HUDEP-2 (cell line): ENCODE measurements around the gene MARK3.

Source experiments
- DNase-seq, 76 experiments: peaks; one replicate each; lab custom pipeline; 2025; ENCODE audit not compliant: unreplicated experiment in 76 of 76; lab: John Stamatoyannopoulos, UW

MARK3 gene

GRCh38 chr14:103533137-103533998 is 148.2 kb downstream of the MARK3 start:
- DNase-seq: no peak

- no peak for DNase-seq
Observed at GRCh38 chr14:103533999-103534575, 148.9 kb downstream of the MARK3 start.

GRCh38 chr14:103534576-103535061 is 149.4 kb downstream of the MARK3 start:
- no peak for DNase-seq

DNA sequence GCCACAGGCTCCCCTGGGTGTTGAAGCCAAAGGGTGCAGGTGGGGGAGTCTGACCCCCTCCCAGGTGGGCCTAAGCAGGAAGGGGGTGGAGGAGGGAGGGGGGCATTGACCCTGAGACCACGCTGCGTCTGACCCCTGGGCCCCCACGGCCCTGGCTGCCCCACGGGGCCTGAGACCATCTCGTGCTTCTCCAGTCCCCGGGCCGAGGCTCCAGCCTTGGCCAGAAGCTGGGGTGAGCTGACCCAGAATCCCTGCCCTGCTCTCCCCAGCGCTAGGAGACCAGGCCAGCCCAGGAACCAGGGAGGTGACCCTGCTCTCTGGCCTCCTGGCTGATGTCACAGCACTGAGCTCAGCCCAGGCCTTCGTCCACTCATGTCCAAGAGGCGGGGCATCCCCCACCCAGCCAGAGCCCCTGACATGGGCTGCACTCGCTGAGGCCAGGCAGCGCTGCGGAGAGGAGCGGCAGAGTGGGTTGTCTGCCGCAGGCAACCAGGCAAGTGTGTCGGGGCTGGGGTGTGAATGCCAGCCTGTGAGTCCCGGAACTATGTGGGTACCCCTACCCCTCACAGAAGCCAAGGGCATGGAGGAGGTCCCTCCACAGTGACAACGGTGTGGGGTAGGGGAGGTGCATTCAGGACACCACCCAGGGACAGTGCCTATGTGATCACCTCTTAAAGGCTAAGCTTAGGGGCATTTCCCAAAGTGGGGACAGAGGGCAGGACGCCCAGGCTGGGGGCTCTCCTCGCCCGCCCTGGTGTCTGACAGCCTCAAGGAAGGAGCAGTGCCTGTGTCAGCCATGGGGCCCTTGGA is 150.1 kb downstream of the MARK3 start:
- no peak for DNase-seq

GRCh38 chr14:103535891-103536565 is 150.8 kb downstream of the MARK3 start:
- DNase-seq: no peak

DNA sequence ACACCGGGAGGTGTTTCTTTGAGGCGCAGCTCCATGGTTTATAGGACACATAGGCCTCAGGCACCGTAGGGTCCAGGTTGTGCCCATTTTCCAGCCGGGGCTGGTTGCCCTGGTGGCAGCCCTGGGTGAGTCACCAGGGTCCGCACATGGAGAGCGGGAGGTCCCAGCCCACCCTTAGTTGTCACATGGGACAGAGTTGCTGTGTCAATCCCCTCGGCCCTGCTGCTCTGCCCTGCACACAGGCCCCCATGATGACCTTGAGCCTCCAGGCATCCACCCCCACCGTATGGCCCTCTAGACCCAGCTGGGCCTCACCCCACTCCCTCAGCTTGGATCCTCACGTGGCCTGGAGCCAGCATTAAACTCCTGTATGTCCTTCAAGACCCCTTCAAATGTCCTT is 151.5 kb downstream of the MARK3 start:
- no peak for DNase-seq

DNA sequence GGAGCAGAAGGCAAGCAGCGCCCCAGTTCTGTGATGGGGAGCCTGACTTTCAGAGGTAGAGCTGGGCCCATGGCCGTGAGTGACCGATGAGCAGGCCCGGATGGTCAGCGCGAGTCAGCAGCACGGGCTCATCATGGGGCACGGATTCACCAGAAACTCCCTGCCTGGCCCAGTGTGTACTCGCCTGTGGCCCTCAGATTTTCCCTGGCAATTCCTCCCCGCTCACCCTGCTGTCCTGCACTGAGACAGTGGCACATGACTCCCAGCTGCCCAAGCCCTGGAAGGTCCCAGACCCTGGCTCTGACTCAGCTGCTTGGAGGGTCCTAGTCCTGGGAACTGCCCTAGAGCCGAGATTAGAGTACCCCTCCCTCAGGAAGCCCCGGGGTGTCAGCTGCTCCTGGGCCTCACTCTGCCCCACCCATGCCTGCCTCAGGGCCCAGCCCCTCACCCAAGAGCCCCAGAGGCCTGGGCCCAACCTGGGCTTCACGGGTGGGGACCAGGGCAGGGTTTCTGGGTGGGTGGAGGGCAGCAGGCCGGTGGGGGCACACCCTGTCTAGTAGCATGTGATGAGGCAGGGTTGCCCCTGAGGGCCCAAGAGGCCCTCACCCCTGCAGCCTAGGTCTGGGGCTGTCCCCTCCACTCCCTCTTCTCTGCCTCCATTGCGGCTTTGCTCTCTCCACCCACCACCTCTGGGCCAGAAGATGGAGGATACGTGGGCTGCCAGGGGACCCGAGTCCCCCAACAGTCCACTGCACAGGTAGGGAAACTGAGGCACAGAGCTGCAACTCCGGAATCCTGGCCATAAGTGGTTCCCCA is 152.2 kb downstream of the MARK3 start:
- no peak for DNase-seq

DNA sequence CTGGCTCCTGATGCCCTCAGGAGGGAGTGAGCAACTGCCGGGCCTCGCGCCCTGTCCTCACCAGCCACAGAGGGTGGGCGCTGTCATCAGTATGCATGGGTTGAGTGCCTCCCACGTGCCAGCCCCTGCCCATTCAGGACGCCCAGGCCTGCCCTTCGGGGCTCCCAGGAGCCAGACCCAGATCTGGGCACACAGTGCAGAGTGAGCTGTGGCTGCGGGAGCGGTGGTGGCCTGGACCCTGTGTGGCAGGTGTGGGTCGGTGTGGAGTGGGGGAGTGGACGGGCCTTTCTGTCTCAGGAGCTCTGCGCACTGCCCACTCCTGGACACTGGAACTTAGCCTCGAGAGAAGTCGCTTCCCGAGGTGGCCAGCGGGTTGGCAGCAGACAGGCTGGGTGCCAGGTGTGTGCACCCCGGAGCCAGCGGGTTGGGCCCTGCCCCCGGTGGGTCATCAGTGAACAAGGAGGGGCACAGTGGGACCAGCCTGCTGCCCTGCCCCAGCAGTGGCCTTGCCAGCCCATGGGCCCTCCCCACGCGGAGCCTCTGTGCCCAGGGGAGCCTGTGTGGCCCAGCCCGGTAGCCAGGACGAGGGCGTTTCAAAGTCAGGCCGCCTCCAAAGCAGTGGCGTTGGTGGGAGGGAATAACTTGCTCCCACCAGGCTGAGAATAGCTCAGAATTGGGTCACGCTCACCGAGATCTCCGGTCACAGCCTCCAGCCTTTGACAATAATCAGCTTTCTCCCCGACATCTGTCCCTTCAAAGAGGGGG is 153.3 kb downstream of the MARK3 start:
- DNase-seq: no peak

DNA sequence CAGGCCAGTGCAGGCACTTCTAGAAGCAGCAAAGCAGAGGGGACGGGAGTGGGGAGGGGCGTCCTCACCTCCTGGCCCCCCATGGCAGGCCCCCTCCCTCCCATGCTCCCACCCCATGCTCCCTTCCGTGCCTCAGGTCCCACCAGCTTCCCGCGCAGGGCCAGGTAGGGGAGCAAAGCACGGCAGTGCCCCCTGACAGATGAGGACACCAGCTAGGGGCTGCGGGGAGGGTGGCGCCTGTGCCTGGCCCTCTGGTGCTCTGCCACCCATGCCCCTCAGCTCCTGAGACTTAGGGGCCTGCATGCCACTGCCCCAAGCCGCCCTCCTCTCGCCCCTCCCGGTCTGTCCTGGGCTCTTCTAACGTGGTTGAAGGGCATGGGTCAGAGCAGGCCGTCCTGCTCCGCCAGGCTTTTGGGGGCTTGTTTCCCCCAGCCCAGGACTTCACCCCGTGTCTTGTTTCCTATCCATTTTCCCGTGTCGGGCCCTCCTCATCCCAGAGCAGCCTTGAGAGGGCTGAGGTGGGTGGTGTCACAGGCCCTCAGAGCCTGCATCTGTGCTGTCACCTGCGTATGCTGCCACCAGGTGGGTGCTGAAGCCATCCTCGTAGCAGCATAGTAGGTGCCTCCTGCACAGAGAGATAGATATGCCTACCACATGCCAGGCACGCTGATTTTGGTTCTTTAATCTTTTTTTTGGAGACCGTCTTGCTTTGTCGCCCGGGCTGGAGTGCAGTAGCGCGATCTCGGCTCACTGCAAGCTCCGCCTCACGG is 154.0 kb downstream of the MARK3 start:
- no peak for DNase-seq

DNA sequence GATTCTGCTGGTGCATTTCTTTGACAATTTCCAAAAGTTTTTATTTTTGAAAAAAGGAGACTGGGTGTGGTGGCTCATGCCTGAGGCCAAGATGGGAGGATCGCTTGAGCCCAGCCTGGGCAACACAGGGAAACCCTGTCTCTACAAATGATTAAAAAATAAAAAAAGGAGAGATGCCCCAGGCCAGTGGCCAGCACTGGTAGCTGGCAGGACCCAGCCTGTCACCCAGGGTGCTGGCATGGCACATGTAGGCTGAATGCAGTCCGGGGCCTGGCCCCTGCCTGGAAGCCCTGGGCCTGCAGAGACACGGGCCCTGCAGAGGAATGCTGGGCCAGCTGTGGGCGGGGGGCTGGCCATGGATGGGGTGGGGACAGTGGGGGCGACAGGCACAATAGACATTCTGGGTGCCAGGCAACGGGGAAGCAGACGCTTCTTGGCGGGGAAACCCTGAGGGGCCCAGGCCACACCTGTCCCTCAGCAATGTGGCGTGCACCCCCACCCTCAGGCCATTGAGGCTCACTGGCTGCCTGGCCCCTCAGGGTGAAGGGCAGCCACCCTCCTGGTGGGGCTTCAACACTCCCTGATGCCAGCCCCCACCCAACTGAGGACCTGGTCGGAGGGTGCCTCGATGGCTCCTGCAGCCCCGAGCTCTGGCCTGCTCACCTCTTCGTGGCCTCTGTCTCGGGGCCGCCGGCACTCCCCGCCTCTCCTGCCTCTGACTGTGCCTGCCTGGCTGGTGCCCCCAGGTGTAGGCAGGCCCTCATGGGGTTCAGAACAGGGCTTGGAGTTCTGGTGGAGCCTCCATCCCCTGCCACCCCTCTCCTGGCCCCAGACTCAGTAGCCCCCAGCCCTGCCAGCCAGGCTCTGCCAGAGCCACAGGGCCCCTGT is 155.8 kb downstream of the MARK3 start:
- DNase-seq: no peak

- no peak for DNase-seq
Observed at GRCh38 chr14:103541709-103542604, 156.7 kb downstream of the MARK3 start.

DNA sequence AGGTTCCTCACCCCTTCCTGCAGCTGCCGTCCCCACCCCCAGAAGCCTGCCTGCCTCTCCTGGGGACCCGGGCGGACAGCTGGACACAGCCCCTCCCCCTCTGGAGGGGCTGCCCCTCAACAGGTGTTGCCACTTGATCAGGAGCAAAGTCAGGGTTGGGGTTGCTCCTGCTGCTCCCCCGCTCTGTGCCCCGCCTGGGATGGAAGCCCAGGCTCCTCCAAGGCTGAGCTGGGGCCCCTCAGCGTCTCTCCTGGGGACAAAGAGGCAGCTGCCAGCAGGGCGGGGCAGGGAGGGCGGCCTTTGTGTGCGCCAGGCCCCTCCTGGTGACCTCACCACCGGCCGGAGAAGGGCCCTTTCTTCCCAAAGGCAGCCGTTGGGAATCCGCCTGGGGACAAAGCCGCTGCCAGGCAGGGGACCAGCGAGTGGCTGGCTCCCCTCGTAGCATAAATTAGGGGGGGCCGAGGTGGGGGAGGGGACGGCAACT is 157.4 kb downstream of the MARK3 start:
- peak in 2 of 76 experiments; percentile 18 to 22 for DNase-seq

DNA sequence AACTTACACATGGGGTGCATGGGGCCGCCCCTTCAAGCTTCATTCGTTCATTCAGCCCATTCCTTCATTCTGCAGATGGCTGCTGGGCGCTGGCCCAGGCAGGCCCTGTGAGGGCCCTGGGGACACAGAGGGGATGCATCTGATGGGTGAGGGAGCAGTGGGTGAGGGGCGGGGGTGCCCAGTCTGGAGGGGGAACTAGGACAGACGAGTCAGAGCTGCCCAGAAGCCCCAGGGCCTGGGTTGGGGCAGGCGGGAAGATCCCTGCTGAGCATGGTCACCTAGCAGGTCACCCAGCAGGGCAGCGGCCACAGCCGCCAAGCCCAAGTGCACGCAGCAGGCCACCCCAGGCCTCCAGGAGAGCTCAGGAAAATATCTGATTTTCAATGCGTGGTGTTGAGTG is 157.9 kb downstream of the MARK3 start:
- DNase-seq: no peak

DNA sequence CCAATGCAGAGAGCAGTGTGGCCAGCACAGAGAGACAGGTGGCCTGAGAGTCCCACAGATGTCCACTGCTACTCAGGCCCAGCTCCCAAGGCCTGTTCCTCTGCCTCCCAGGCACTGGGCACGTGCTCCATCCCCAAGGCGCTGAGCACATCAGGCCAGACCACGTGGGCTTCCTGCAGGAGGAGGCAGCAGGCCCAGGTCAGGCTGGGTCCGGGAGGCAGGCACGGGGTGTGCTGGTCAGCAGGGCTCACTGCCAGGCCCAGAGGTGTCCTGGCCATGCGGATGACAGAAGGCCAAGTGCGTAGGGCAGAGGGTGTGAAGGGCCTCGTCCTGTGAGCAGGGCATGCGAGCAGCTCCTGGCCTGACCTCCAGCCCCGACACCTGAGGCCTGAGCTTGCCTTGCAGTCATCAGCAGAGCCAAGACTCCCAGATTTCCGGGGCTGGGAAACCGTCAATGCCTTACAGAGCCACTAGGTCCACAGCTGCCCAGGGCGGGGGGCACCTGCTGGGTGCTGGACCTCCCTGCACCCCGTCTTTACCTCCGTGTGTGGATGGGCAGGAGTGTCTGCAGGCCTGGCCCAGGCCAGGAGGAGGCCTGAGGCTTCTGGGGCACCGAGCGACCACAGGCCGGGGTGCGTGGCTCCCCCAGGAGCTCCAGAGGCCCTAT is 158.6 kb downstream of the MARK3 start:
- DNase-seq: no peak

DNA sequence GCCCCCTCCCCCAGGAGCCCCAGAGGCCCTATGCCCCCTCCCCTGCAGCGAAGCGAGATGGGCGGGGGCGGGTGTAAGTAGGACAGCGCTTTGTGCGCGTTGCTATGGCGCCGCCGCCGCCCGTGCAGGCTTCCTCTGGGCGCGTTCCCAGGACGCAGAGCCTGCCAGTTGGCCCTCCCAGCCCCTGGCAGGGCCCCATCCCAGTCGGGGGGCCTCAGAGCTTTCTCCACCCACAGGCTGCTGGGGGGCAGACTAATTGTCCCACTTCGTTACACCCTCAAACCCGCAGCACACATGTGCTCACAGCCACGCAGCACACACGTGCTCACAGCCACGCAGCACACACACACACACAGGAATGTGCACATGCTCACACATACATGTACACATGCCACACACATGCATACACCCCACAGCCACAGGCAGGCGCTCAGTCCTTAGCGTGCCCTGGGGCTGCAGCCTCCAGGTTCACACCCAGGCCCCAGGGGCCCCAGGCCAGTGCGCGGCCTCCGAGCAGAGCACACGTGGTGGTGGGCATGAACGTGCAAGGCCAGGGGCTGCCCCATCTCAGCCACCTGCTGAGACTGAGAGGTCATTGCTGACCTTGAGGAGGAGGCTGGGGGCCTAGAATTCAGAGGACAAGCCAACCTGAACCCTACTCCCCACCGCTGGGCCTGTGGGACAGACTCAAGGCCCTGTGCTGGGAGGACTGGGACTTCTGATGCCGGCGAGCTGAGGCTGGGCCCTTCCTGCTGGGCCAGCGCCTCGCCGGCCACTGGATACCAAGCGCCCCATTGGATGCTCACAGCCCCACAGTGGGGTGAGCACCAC is 159.4 kb downstream of the MARK3 start:
- no peak for DNase-seq
